OCI-LY7 (cell line): ENCODE results near the gene YBX1.
"Not testable (repeated sequence)": the region's sequence is repeated elsewhere in the genome, so short reads cannot be mapped to it uniquely, and the experiment has no call there.

Source experiments
- EZH2phosphoT487 ChIP-seq: fragments of 200-600 bp; sonication (generic); IDR thresholded peaks from 2 replicates; pipeline ENCODE4 v1.6.1; 2018; ENCODE audit warnings: low read depth, borderline replicate concordance, mild to moderate bottlenecking, mixed run types, antibody characterized with exemption, low read length, moderate library complexity, mixed read lengths
- TF ChIP-seq, protein P1 (sequence below): fragments of 200-600 bp; sonication (generic); conservative IDR thresholded peaks from 2 replicates; pipeline ENCODE4 v1.5.1; 2014; ENCODE audit warnings: mild to moderate bottlenecking, antibody characterized with exemption, low read length, moderate library complexity, mixed read lengths

DNA sequence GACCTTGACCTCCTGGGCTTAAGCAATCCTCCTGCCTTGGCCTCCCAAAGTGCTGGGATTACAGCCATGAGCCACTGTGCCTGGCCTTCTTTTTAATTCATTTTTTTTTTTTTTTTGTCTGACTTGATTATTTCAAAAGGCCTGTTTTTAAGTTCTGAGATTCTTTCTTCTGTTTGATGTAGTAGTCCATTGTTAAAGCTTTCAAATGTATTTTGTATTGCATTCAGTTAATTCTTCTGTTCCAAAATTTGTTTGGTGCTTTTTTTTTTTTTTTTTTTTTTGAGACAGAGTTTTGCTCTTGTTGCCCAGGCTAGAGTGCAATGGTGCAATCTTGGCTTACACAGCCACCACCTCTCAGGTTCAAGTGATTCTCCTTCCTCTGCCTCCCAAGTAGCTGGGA lies 32.2 kb downstream of the YBX1 start:
- TF ChIP-seq, protein P1, sequence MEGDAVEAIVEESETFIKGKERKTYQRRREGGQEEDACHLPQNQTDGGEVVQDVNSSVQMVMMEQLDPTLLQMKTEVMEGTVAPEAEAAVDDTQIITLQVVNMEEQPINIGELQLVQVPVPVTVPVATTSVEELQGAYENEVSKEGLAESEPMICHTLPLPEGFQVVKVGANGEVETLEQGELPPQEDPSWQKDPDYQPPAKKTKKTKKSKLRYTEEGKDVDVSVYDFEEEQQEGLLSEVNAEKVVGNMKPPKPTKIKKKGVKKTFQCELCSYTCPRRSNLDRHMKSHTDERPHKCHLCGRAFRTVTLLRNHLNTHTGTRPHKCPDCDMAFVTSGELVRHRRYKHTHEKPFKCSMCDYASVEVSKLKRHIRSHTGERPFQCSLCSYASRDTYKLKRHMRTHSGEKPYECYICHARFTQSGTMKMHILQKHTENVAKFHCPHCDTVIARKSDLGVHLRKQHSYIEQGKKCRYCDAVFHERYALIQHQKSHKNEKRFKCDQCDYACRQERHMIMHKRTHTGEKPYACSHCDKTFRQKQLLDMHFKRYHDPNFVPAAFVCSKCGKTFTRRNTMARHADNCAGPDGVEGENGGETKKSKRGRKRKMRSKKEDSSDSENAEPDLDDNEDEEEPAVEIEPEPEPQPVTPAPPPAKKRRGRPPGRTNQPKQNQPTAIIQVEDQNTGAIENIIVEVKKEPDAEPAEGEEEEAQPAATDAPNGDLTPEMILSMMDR, result not testable (repeated sequence)
- TF ChIP-seq EZH2phosphoT487, result not testable (repeated sequence)
